Hepatocyte (in vitro differentiated cells): ENCODE measurements around the gene IL1R2.

Experiments
- CTCF ChIP-seq: fragments of 200-600 bp; sonication (generic); IDR thresholded peaks from 2 replicates; pipeline ENCODE4 v1.5.1; 2016; ENCODE audit warnings: antibody characterized with exemption, mild to moderate bottlenecking; ENCODE audit not compliant: poor library complexity
- EZH2phosphoT487 ChIP-seq: fragments of 200-600 bp; sonication (generic); IDR thresholded peaks from one replicate; pipeline ENCODE4 v1.6.1; 2018; ENCODE audit warnings: antibody characterized with exemption, mild to moderate bottlenecking, low read depth, moderate library complexity; ENCODE audit not compliant: unreplicated experiment, severe bottlenecking

GRCh38 chr2:101970901-101971300 is 20.9 kb upstream of the IL1R2 start:
- TF ChIP-seq CTCF, result no peak
- no peak for TF ChIP-seq EZH2phosphoT487
